Mucosa of gallbladder (tissue), 1 donor: ENCODE data around the gene FCHSD1. TPM values are rescaled to one million over a fixed set of nuclear protein-coding genes. Genes with fewer than 3 reads are reported as not detected.
"Not testable (repeated sequence)": the region's sequence is repeated elsewhere in the genome, so short reads cannot be mapped to it uniquely, and the experiment has no call there.

Experiments
- DNase-seq: peaks from one replicate; pipeline ENCODE4 v3.0.0-alpha.2; 2020; ENCODE audit warnings: low spot score
- total RNA-seq: library from RNA; stranded (reverse); gene quantifications from one replicate; pipeline ENCODE4 v1.2.1, GENCODE V29; 2021
- donor health status: DM: no; HTN: no; CAD: no.

The FCHSD1 gene
- total RNA-seq, 1 donor from 2014 or later = 62.0 TPM

DNA sequence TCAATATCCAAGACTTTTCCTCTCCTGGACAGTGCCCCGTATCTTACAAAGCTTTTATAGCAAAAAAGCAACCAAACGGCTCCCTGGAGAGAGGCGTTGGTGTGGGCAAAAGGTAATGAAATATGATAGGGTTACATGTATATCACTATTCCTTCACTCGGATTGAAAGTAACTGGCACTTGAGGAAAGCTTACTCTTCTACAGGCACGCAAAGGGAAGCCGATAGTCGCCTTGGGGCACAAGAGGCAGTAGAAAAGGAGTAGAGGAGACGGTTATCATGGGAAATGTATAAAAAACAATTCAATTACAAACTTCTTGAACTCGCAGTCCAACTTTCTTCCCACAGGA lies 33.6 kb downstream of the FCHSD1 start:
- no peak for DNase-seq

DNA sequence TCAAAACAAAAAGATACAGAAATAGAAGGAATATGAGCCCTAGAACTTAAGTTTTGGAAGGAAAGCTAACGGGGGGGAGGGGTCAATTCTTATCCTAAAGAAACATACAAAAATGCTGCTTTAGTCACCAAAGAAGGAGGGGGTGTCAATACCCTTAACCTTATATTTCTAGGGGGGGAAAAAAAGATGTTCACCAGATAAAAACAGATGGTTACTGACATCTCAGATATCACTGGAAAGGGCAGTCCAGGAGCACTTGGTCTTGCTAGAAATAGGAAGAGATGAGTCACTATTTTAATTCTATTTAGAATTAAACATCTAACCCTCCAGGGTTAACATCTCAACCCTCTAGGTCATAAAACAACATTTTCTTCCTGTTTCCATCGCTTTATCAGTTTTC lies 34.1 kb downstream of the FCHSD1 start:
- DNase-seq = no peak

DNA sequence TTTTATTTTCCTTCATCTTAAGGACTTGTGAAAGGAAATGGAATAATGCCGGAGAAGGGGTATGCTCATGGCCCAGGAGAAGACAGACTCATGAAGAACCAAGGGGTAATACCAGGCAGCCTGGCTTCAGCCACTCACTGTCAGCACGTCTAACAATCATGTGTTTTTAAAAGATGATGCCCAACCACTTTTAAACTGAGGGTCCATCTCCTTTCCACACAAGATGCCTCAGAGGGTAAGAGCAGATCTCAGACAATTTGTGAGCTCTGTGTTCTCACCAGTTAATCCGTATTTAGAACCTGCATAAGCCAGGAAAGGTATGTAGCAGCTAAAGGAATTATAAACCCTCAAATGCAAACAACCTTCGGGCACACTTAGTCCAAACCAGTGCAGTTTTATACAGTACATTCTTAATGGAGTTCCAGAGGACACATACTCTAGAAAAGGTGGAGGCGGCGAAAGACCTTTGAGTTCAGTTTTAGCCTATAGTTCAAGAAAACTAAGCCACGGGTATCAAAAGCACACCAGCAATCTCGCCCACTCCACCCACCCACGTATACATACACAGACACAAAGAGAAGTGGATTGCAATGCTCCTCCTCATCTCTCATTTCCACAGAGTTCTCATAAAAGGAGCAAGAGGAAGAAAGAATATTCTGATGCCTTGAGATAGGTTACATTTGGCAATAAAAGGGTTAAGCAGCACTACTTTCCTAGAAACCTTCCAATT lies 35.1 kb downstream of the FCHSD1 start:
- DNase-seq = no peak

DNA sequence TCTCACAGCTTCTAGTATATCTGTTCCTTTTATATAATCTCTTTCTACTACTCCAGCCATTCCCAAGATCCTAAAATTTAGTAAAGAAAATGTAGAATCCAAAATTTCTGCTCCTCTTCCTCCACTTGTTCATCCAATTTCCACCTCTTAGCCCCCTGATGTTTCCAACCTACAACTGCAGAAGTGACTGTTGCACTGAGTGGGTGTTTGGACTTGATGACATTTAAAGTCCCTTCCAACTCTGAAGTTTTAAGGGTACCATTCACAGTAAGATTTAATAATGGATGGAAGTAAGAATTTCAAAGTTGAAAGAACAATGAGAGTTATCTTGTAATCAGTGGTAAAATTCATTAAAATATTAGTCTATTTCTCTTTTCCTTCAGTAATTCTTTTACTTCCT lies 37.9 kb downstream of the FCHSD1 start:
- DNase-seq = no peak

DNA sequence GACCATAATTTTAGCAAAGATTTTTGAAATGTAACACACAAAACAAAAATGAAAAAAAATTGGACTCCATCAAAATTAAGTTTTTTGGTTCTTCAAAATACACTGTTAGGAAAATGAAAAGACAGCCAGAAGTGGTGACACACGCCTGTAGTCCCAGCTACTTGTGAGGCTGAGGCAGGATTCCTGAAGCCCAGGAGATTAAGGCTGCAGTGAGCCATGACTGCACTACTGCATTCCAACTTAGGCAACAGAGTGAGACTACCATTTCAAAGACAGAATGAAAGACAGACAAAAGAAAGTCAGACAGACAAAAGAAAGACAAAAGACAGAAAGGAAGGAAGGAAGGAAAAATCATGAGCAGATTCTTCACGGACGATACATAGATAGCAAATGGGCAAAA lies 39.9 kb downstream of the FCHSD1 start:
- no peak for DNase-seq

DNA sequence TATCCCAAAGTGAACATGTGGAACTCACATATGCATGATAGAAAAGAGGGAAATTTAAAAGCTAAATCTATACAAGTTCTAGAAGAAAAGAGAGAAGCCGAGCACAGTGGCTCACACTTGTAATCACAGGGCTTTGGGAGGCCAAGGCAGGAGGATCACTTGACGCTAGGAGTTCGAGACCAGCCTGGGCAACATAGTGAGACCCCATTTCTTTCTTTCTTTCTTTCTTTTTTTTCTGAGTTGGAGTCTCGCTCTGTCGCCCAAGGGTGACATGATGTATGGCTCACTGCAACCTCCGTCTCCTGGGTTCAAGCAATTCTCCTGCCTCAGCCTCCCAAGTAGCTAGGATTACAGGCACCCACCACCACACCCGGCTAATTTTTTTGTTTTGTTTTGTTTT lies 41.3 kb downstream of the FCHSD1 start:
- not testable (repeated sequence) for DNase-seq

DNA sequence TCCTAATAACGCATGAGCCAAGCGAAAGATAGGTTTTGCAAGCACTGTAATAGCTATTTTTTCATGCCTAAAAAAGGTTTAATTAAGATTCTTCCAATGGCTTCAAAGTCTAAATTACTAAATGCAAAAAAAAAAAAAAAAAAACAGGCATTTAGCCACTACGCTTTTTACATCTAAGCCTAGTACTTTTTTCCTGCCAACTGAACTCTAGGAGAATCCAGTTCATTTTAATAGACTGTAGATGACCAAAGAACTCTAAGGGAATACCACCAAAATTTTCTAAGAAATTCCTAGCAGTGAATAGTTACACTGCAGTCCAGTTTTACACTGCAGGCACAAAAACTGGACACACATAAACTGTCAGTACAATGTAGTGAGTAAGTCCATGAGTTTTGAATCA lies 42.2 kb downstream of the FCHSD1 start:
- DNase-seq = no peak

DNA sequence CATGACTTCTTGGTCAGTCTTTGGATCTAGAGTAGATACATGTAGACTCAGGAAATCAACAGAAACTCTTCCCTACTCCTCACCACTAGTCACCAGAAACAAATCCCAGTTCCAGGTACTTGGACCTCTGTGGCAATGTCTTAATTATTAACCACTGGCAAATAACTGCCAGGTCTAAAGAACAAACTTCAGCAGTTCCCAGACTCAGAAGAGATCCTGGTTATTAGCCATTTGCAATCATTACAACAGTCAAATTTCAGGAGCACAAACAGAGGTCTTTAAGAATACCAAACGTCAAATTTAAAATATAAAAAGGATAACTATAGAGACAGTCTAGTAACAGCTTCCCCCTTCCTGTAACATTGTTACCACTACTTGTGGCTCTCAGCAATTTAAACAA lies 42.7 kb downstream of the FCHSD1 start:
- DNase-seq = no peak

DNA sequence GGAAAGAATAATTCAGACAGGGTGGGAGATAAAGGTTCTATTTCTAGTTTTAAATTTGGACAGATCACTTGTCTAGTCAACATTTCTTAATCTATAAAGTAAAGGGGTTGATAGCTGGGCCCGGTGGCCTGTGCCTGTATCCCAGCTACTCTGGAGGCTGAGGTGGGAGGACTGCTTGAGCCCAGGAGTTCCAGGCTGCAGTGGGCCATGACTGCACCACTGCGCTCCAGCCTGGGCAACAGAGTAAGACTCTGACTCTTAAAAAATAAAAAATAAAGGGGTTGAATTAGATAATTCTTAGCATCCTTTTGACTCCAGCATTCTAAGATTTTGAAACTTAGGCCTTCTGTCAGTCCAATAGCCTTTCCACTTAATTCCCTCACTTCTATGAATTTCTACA lies 43.2 kb downstream of the FCHSD1 start:
- DNase-seq = no peak

DNA sequence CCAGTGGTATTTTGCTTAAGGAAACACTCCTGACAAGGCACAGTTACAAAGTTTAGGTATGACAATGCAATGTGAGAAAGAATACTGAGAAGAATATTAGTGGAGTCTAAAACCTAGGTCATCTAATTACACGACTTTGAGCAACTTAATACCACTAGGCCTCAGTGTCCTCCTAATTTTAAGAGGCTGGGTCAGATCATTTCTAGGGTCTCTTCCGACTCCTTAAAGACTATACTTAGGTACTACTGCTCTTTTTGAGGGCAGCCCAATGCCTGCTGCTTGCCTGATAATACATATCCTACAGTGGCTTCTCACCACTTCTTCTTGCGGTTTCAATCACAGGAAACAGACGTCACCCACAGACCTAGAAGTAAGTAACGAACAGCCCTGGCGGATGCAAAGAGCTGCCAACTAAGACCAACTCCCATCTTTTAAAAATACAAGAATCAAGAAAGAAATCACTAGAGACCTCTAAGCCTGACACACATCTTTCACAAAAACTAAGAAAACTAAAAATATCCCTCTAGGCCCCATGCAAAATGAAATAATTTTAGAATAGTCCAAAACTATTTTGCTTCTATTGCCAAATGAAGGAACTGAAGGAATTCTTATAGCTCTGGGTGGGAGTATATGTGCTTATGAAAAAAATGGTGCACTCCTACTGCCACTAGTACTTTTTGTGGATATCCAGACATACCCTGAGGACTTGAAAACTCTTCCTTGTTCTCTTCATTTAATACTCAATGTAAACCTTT lies 45.5 kb downstream of the FCHSD1 start:
- DNase-seq = peak; percentile 60

DNA sequence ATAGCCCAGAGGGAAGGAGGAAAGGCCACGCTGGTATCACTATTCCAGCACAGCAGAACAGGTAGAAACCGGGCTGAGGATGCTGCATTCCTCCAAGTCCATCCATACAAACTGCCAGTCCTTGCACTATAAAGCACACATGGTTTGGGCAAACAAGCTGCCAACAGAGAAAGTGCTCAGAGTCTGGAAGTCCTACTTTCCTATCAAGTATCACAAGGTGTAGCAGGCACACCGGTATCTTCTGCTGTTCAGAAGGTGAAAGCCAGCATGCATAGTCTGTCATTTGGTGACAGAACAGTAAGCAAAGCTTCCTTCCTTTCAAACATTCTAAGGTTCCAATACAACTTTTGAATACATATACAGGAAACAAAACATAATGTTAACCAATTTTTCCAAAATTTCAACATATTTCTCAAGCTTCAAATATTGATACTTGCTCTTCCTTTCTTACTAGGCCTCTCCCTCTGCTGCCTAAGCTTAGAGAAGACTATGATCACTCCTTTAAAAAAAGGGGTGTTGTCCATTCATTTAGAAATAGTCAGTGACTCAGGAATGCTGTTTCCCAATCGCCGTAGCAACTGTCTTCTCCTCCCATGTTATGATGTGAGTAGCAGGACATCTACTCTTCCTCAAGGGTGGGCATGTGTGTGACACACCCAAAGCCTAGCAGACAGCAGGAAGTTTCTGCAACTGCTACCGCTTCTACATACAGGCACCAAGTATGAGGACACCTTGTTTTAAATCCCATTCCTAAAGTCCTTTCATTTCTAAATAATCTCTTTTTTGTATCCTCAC lies 47.1 kb downstream of the FCHSD1 start:
- peak; percentile 48 for DNase-seq

DNA sequence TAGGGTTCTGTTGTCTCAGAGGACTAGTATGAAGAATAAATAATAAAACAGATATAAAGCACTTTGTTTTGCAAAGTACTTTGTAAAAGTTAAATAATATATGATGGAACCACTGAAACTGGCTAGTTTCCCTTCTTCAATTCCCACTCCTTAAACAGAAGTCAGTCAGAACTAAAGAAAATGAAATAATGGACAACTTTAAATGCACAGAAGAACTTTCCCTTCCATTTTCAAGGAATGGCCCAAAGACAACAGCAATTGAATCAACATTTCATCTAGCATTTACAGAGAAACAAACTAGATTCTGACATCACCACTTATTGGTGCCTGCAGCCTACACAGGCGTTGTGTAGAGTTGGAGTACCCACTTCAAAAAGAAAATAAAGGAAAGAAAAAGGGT lies 48.6 kb downstream of the FCHSD1 start:
- no peak for DNase-seq

DNA sequence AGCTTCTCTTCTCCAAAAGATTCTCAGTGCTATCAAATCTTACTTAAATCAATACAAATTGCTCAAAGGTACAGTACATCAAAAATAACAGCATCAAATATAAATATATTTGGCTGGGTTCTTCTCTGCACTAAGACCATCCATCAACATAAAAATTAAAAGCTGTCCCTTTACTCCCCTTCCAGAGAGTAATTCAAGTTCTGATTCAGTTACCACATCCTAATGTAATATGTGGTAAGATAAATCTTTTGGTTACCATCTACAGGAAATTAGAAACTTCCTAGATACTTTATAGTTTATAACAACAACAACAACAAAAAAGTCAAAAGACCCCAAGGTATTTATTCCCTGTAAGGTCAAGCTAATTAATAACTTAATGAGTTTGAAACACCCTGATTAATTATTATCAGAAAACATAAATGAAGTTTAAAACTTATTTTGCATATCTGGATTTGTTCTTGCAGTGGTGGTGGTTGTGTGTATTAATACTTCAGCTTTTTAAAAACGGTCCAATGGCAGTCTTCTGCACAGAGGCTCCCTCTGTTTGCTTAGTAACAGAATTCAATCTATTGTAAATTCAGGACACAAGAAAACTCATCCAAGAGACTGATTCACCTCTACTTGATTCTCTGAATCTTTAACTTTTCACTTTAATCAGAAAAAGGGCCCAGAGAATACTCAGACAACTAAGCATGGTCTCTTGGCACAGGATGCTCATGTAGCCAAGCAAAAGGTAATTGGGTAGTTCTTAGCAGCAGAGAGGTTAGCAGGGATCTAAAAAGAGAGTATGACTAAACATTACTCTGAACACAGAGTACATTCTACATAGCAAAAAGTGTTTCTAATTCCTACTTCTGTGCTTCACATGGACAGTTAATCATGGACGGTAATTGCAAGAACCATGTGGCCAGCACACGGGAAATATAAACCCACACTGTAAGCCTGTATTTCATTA lies 52.5 kb downstream of the FCHSD1 start:
- DNase-seq = no peak

DNA sequence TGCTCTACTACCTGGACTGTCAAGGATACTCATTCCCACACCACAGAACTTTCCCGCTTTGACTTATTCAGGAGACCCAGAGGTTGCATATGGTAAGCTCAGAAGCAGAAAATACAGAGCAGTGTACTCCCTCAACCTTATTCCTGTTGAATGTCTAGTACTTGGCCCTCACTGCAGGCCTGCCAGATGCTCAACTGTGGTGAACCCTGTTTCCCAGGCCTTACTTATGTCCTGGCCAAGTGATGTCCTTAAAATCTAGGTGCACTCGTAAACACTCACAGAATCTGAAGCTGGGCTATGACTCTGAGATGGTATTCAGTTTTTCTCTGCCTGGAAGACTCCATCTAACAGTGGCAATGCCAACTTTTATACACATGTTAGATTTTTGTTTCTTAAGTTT lies 53.4 kb downstream of the FCHSD1 start:
- no peak for DNase-seq

DNA sequence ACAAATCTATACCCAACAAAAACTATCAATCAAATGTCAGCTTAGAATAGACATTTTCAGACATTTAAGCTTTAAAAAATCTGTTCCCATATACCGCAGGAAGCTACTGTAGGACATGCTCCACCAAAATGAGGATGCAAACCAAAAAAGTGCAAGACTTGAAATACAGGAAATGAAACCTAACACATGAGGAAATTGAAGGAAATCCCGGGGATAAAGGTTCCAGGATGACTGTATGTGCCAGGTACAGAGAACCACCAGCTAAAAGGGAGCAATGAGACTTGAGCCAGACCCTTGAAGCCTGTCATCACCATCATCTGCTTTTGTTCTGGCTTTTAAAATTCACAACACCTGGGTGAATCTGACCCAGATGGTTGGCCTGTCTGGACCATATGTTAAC lies 53.8 kb downstream of the FCHSD1 start:
- no peak for DNase-seq

DNA sequence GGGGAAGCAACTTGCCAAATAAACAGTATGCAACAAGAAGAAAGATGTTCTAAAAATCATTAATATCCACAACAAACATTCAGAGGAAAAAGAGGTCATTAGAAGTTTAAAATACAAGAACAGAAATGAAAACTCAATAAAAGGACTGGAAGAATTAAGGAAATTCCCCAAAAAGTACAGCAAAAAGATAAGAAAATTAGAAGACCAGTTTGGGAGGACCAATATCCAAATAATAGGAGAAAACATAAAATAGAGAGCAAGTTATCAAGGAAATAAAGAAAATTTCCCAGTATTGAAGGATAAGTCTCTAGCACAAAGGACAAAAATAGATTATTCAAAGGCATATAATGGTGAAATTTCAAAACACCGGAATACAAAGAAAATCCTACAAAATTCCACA lies 54.4 kb downstream of the FCHSD1 start:
- no peak for DNase-seq

DNA sequence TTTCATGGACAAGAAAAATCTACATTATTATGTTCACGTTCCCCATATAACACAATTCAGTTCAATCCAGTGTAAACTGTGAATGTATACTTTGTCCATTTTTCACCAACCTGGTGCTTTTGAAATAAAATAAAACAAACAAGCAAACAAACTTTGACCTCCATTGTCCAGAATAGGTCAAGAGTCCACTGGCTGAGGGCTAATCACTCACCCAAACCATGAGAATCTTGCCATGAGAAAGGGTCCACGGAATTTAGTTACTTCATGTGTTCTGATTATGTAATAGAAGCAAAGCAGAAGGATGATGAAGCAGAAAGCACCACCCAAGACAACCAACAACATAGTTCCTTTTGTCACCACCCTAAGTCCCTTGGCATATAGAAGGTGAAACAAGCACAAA lies 61.1 kb downstream of the FCHSD1 start:
- no peak for DNase-seq
